Measurements from ENCODE around the gene TMEM178B. TPM values are rescaled to one million over a fixed set of nuclear protein-coding genes. Genes with fewer than 3 reads are reported as not detected.

Gene TMEM178B
- total RNA-seq, 1 donor, result 0.43 TPM

DNA sequence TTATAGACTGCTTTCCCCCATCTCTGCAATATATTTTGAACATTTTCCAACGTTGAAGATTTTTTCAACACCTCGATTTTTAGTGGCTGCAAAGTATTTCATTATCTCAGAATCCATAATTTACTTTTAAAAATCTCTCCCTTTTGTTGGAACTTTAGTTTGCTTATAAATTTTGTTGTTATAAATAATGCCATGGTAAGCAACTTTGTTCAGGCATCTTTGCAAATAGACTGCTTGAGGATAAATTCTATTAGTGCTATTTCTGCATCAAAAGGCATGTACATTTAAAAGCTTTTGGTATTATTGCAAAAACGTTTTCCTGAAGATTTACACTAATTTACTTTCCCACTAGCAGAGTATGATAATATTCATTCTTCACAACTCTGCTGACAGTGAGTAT lies 79.4 kb downstream of the TMEM178B start:
- no peak overlapping the region for H3K4me3 ChIP-seq (ENCODE audit: low read depth, low read length)
- no peak for DNase-seq (ENCODE audit: low read depth)
- TF ChIP-seq, protein P1, sequence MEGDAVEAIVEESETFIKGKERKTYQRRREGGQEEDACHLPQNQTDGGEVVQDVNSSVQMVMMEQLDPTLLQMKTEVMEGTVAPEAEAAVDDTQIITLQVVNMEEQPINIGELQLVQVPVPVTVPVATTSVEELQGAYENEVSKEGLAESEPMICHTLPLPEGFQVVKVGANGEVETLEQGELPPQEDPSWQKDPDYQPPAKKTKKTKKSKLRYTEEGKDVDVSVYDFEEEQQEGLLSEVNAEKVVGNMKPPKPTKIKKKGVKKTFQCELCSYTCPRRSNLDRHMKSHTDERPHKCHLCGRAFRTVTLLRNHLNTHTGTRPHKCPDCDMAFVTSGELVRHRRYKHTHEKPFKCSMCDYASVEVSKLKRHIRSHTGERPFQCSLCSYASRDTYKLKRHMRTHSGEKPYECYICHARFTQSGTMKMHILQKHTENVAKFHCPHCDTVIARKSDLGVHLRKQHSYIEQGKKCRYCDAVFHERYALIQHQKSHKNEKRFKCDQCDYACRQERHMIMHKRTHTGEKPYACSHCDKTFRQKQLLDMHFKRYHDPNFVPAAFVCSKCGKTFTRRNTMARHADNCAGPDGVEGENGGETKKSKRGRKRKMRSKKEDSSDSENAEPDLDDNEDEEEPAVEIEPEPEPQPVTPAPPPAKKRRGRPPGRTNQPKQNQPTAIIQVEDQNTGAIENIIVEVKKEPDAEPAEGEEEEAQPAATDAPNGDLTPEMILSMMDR (IDR thresholded peaks at IDR 0.05; ENCODE audit: insufficient read depth, low read depth, low read length), result no peak

DNA sequence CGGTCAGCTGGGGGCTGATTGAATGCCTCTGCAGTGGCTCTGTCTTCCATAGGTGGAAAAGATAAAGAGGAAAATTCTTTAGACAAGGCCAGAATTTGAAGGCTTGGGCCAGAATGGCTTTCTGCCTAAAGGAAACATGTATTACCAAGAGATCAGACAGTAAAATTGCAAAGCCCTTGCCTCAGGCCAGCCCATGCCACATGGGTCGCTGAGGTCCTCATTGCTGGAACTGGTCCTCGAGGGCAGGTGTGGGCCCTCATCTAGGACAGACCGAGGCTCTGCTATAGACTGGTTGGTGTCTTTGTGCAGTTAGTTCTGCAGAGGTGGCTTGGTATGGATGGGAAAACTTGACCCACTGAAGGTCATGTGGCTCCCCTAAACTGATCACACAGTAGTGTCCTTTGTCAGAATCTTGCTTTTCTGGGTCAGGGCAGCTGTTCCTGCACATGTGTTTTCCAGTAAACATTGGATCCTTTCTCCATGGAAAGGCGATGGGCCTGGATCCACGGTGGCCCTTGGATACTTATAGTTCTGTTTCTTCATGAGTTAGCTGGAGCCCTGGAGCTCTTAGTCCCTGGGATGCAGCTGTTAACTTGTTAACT lies 80.4 kb downstream of the TMEM178B start:
- TF ChIP-seq, protein P1 (IDR thresholded peaks at IDR 0.05; ENCODE audit: insufficient read depth, low read depth, low read length), result no peak
- H3K4me3 ChIP-seq (ENCODE audit: low read depth, low read length), result no peak overlapping the region
- no peak for DNase-seq (ENCODE audit: low read depth)

DNA sequence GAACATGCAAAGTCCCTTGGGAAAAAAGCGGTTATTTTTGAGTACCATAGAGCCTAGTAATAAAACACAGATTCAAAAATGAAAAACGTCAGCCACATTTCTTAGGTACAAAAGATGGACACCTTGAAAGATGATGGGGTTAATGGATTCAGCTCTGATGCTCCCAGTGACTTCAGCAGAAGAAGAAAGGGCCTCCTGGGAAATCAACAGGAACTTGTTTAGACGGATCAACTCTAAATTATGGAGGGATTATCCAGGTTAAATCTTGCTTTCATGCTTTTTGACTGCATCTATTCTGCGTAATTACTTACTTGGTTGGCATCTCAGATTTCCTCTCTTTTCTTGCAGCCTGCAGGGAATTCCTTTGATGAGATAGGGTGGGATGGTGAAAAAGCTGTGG lies 82.5 kb downstream of the TMEM178B start:
- no peak overlapping the region for H3K4me3 ChIP-seq (ENCODE audit: low read depth, low read length)
- TF ChIP-seq, protein P1 (IDR thresholded peaks at IDR 0.05; ENCODE audit: insufficient read depth, low read depth, low read length), result no peak
- DNase-seq (ENCODE audit: low read depth), result no peak

DNA sequence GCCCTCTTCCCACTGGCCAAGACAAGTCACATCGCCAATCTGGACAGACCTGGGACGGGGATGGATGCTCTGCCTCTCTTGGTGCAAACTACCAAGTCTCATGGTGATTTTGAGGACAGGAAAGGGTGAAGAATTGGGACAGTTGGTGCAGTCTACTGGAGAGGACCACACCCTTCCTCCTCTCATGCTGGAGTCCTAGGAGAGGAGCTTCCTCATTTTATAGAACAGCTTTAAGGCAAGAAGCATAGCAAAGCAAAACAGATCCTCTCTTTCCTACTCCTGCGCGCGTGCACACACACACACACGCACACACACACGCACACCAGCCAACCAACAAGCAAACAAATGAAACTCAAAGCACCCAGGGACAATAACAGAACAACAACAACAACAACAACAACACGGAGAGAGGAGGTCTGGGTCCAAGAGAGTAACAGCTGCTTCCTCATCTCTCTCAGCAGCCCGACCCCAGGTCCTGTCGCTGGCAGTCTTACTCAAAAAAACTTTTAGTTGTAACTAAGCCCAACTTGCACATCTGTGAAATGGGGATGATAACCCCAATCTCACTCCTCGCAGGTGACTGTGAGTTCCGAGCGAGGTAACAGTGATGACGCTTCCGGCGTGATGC lies 83.4 kb downstream of the TMEM178B start:
- H3K4me3 ChIP-seq (ENCODE audit: low read depth, low read length), result no peak overlapping the region
- TF ChIP-seq, protein P1 (IDR thresholded peaks at IDR 0.05; ENCODE audit: insufficient read depth, low read depth, low read length), result no peak
- DNase-seq (ENCODE audit: low read depth), result no peak

DNA sequence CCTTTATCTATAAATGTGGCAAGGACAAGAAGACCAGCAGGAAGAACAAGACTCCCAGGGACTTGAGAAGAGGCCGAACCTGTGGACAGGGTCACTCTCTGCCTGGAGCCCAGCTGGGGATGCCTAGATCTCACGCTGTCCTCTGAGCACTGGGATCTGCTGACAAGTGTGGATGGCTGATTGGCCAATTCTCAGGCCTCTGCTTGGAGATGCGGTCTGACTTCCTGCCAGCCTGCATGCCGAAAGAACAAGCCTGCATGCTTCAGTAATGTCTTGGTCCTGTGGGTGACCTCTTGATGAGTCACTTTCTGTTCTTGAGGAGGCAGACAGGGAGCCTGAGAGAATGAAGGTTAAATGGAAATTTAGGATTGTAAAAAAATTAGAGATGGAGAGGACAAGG lies 84.7 kb downstream of the TMEM178B start:
- peak; percentile 95 for DNase-seq (ENCODE audit: low read depth)
- H3K4me3 ChIP-seq (ENCODE audit: low read depth, low read length), result no peak overlapping the region
- TF ChIP-seq, protein P1 (IDR thresholded peaks at IDR 0.05; ENCODE audit: insufficient read depth, low read depth, low read length), result no peak

DNA sequence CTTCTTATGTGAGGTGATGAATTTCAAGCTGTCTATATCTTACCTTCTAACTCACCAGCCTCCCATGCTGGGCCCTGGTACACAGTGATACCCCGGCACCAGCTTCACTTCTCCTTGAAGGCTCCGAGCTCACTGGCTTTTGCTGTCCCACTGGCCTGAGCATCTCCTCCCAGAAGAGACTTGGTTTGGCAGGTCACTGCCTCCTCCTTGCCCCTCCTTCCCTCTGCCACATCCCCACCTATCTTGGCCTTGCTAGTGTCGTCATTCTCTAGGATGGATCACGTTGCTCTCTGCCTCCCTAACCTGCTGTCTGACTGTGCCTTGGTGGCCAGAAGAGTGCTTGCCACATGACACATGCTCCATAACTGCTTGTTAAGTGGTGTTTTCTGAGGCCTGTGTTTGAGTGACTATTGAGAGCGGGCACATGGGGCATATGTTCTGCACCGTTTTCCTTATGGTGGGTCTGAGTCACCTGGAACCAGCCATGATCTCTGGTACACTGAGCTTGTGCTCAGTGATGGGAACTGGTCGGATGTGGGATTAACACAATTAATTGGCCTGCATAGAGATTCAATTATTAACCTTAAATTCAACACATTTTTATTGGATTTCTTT lies 86.5 kb downstream of the TMEM178B start:
- no peak for DNase-seq (ENCODE audit: low read depth)
- no peak overlapping the region for H3K4me3 ChIP-seq (ENCODE audit: low read depth, low read length)
- TF ChIP-seq, protein P1 (IDR thresholded peaks at IDR 0.05; ENCODE audit: insufficient read depth, low read depth, low read length), result no peak
